K562 (cell line): Measurements from ENCODE around the gene AKAP10. TPM values are rescaled to one million over a fixed set of nuclear protein-coding genes. Genes with fewer than 3 reads are reported as not detected.

Experiments used
- BRCA1 ChIP-seq, 2 experiments: fragments of 450-650 bp in 1 of 2; sonication (generic) in 1 of 2; formaldehyde crosslinking in 1 of 2; IDR thresholded peaks; 2 replicates each; pipeline versions ENCODE4 v1.5.0 to v1.6.1; 2017 to 2020; ENCODE audit warnings: mild to moderate bottlenecking in 1 of 2, missing genetic modification reagents in 1 of 2
- CHD7 ChIP-seq: fragments of 200-600 bp; sonication (generic); IDR thresholded peaks from one replicate; pipeline ENCODE4 v1.6.1; 2012; ENCODE audit warnings: mild to moderate bottlenecking, low read depth, low read length, inconsistent platforms
- DNMT1 ChIP-seq: fragments of 450-650 bp; IDR thresholded peaks from 2 replicates; pipeline ENCODE4 v1.6.1; 2016; ENCODE audit warnings: antibody characterized with exemption, mild to moderate bottlenecking
- ESRRA ChIP-seq: fragments of 450-650 bp; IDR thresholded peaks from 2 replicates; pipeline ENCODE4 v1.6.1; 2014; ENCODE audit warnings: low read depth, mild to moderate bottlenecking, moderate library complexity, borderline replicate concordance
- HES1 ChIP-seq: fragments of 450-650 bp; IDR thresholded peaks from 2 replicates; pipeline ENCODE4 v1.6.1; 2016; ENCODE audit warnings: low read depth, mild to moderate bottlenecking, moderate library complexity
- LCOR ChIP-seq: sonication (generic); formaldehyde crosslinking; IDR thresholded peaks from 2 replicates; pipeline ENCODE4 v1.8.0; 2022; ENCODE audit warnings: mild to moderate bottlenecking, missing genetic modification reagents
- NCOA2 ChIP-seq, 2 experiments: fragments of 450-650 bp; IDR thresholded peaks; 2 replicates each; pipeline ENCODE4 v1.6.1; 2018; ENCODE audit warnings: mild to moderate bottlenecking in 2 of 2, moderate library complexity in 1 of 2; ENCODE audit not compliant: partially characterized antibody in 2 of 2
- PHTF2 ChIP-seq: fragments of 250-450 bp; sonication (Bioruptor Pico); IDR thresholded peaks from 2 replicates; pipeline ENCODE4 v1.5.0; 2021; ENCODE audit warnings: mild to moderate bottlenecking
- PRMT5 ChIP-seq: sonication (generic); formaldehyde crosslinking; IDR thresholded peaks from 2 replicates; pipeline ENCODE4 v1.5.0; 2020; ENCODE audit warnings: missing genetic modification reagents
- SMAD3 ChIP-seq: fragments of 450-650 bp; formaldehyde crosslinking; conservative IDR thresholded peaks from 2 replicates; pipeline ENCODE4 v1.4.0; 2020; ENCODE audit warnings: mild to moderate bottlenecking
- STAT5A ChIP-seq: IDR thresholded peaks from 2 replicates; pipeline ENCODE4 v1.6.1; 2012; ENCODE audit warnings: low read length, inconsistent platforms, borderline replicate concordance
- THAP12 ChIP-seq: fragments of 250-450 bp; sonication (Bioruptor Pico); IDR thresholded peaks from 2 replicates; pipeline ENCODE4 v1.9.0; 2021; ENCODE audit warnings: mild to moderate bottlenecking, inconsistent platforms
- ZNF764 ChIP-seq: fragments of 250-450 bp; sonication (Bioruptor Pico); IDR thresholded peaks from 2 replicates; pipeline ENCODE4 v1.4.0; 2020; ENCODE audit warnings: low read depth, mild to moderate bottlenecking, moderate library complexity
- polyA plus RNA-seq, 8 experiments: library from polyadenylated mRNA; depleted of rRNA in 4 of 8; stranded (reverse) in 5 of 8; unstranded in 3 of 8; fragments of >200 nt; fragmentation: Nextera tagmentation in 2 of 8; fragmentation: Illumina TruSeq in 1 of 8; extraction: Ambion mirVana in 2 of 8; extraction: Trizol in 1 of 8; gene quantifications; 2 replicates each; pipeline versions ENCODE4 v1.2.1 to v1.2.3, GENCODE V29; 2011 to 2014; ENCODE audit warnings: inconsistent platforms in 1 of 8, missing spikeins in 1 of 8
- total RNA-seq, 7 experiments: library from RNA; depleted of rRNA in 6 of 7; stranded (reverse); fragments of >200 nt in 6 of 7; fragmentation: Illumina TruSeq in 2 of 7; extraction: Trizol in 2 of 7; gene quantifications; 2 replicates each; pipeline versions ENCODE4 v1.2.1 to v1.2.3, GENCODE V29; 2011 to 2021; ENCODE audit warnings: low replicate concordance in 1 of 7

Gene AKAP10
- total and polyA plus RNA-seq, 9 of the 15 experiments (the other 6 are each of a cell fraction or from before 2014, with no cell fraction given) = 4.0 to 20.3 (median 8.2) TPM

GRCh38 chr17:19977293-19978208 is at the start of gene AKAP10 (continued):
- TF ChIP-seq HES1 (peak; percentile 93), NCOA2 (IDR thresholded peaks at IDR 0.05; ENCODE audit: partially characterized antibody in 2 of 2) (no peak), LCOR (CRISPR knock-in tag) (peak; percentile 75), ZNF764 (CRISPR knock-in tag) (no peak), SMAD3 (CRISPR knock-in tag) (no peak), PHTF2 (CRISPR knock-in tag) (no peak), BRCA1 (IDR thresholded peaks at IDR 0.05) (no peak), BRCA1 (CRISPR knock-in tag; IDR thresholded peaks at IDR 0.05) (no peak), DNMT1 (no peak), STAT5A (no peak), CHD7 (no peak), PRMT5 (CRISPR knock-in tag) (no peak), THAP12 (CRISPR knock-in tag) (no peak), ESRRA (no peak)
